ENCODE measurements around the gene BCORL1.

BCORL1 gene

DNA sequence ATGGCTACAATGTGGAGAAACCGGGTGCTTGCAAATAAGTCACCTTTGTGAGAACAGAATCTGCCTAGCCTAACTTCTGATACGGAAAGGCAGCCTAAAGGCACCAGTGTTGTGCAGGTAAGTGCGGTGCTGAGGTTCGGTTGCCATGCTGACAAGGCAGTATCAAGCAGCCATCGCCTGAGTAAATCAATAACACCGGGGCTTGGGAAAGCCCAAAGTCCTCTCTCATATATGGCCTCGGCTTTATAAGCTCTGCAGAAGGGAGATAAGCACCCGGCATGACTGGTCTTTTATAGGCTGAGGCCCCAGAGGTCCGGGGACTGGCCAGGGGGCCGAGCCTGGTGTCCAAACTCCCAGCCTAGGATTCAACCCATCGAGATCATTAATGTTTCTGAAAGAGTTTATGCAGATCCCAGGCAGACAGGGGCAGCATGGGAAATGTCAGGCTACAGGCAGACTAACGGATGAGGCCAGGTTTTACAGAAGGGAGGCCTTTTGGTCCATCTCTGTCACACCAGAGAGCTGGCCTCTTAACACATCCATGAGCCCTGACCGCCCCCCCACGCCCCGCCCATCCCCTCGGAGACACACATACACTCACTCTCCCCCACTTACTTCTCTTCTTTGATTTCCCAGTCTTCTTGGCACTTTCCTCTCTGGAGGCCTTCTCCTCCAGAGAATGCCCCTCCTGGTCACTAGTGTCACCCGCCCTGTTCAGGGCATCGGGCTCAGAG is 89.3 kb downstream of the BCORL1 start:
- no peak for TF ChIP-seq EZH2phosphoT487 (IDR thresholded peaks at IDR 0.05; ENCODE audit: low read length)
- TF ChIP-seq EZH2 (optimal IDR thresholded peaks at IDR 0.05; ENCODE audit: low read depth, low read length) = no peak
- TF ChIP-seq, protein P1, sequence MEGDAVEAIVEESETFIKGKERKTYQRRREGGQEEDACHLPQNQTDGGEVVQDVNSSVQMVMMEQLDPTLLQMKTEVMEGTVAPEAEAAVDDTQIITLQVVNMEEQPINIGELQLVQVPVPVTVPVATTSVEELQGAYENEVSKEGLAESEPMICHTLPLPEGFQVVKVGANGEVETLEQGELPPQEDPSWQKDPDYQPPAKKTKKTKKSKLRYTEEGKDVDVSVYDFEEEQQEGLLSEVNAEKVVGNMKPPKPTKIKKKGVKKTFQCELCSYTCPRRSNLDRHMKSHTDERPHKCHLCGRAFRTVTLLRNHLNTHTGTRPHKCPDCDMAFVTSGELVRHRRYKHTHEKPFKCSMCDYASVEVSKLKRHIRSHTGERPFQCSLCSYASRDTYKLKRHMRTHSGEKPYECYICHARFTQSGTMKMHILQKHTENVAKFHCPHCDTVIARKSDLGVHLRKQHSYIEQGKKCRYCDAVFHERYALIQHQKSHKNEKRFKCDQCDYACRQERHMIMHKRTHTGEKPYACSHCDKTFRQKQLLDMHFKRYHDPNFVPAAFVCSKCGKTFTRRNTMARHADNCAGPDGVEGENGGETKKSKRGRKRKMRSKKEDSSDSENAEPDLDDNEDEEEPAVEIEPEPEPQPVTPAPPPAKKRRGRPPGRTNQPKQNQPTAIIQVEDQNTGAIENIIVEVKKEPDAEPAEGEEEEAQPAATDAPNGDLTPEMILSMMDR (IDR thresholded peaks at IDR 0.05; ENCODE audit: low read length) = no peak
- Histone ChIP-seq H3K9me3 (replicated peaks; ENCODE audit: insufficient read depth, low read length) (no peaks in the 10 kb centered on the region), H3K9me2 (replicated peaks; ENCODE audit: insufficient read depth, low read length) (no peaks in the 10 kb centered on the region), H3K4me2 (ENCODE audit: low read depth, low read length) (no peak overlapping the region), H3F3A (ENCODE audit: insufficient read depth, low read length) (no peaks in the 10 kb centered on the region), H3K27me3 (replicated peaks; ENCODE audit: insufficient read depth, low read length) (no peaks in the 10 kb centered on the region), H3K4me1 (ENCODE audit: low read length) (no peaks in the 10 kb centered on the region), H2AFZ (ENCODE audit: low read length) (no peak overlapping the region), H4K20me1 (ENCODE audit: insufficient read depth, low read length) (no peaks in the 10 kb centered on the region), H3K4me3 (ENCODE audit: low read length) (no peak overlapping the region), H3K79me2 (ENCODE audit: low read length) (no peaks in the 10 kb centered on the region), H3K9ac (ENCODE audit: low read length) (no peak overlapping the region), H3K27ac (ENCODE audit: low read length) (no peak overlapping the region), H3K36me3 (replicated peaks; ENCODE audit: insufficient read depth, low read length) (no peaks in the 10 kb centered on the region)
- DNase-seq = no peak

DNA sequence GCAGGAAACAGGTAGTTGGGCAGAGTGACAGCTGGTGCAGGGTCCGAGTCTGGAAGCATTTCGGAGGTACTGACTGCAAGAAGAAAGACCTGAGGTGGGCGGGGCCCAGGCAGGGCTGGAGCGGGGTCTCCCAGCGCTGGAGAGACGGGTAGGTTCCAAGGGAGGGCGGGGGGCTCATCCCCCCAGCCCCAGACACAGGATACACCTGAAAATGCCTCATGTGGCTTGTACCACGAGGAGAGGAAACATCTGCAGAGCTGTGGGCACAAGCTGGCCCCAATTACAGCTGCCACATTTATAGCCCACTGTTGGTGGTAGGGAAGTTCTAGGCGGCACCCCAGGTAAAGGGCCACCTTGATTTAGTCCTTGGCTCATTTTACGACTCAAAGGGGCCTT is 89.9 kb downstream of the BCORL1 start:
- TF ChIP-seq EZH2phosphoT487 (IDR thresholded peaks at IDR 0.05; ENCODE audit: low read length) (no peak), EZH2 (optimal IDR thresholded peaks at IDR 0.05; ENCODE audit: low read depth, low read length) (no peak)
- TF ChIP-seq, protein P1 (IDR thresholded peaks at IDR 0.05; ENCODE audit: low read length) = no peak
- Histone ChIP-seq H3K4me1 (ENCODE audit: low read length) (no peaks in the 10 kb centered on the region), H3F3A (ENCODE audit: insufficient read depth, low read length) (no peaks in the 10 kb centered on the region), H3K36me3 (replicated peaks; ENCODE audit: insufficient read depth, low read length) (no peaks in the 10 kb centered on the region), H3K4me3 (ENCODE audit: low read length) (no peak overlapping the region), H3K9me3 (replicated peaks; ENCODE audit: insufficient read depth, low read length) (no peaks in the 10 kb centered on the region), H3K79me2 (ENCODE audit: low read length) (no peaks in the 10 kb centered on the region), H3K4me2 (ENCODE audit: low read depth, low read length) (no peak overlapping the region), H3K27ac (ENCODE audit: low read length) (no peak overlapping the region), H2AFZ (ENCODE audit: low read length) (no peak overlapping the region), H4K20me1 (ENCODE audit: insufficient read depth, low read length) (no peaks in the 10 kb centered on the region), H3K27me3 (replicated peaks; ENCODE audit: insufficient read depth, low read length) (no peaks in the 10 kb centered on the region), H3K9ac (ENCODE audit: low read length) (no peak overlapping the region), H3K9me2 (replicated peaks; ENCODE audit: insufficient read depth, low read length) (no peaks in the 10 kb centered on the region)
- DNase-seq = no peak

DNA sequence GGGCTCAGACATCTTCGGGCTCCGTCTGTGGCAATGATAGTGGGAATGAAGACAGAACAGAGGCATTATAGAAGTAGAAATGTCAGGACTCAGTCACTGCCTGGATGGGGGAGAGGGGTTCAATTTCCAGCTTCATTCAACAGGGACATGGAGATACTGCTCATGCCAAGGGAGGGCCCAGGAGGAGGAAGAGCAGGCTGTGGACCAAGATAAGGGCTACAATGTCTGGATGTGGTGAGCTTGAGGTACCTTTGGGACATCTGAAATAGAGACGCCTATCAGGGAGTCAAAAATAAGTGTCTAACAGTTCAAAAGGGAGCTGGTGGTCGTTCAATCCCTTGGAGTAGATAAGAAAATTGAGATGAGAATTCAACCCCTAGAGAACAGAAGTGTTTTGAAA is 93.3 kb downstream of the BCORL1 start:
- no peaks in the 10 kb centered on the region for H3F3A ChIP-seq (ENCODE audit: insufficient read depth, low read length)
- no peak for TF ChIP-seq EZH2 (optimal IDR thresholded peaks at IDR 0.05; ENCODE audit: low read depth, low read length)
- TF ChIP-seq, protein P1 (IDR thresholded peaks at IDR 0.05; ENCODE audit: low read length) = no peak
- TF ChIP-seq EZH2phosphoT487 (IDR thresholded peaks at IDR 0.05; ENCODE audit: low read length) = no peak
- H4K20me1 ChIP-seq (ENCODE audit: insufficient read depth, low read length) = no peaks in the 10 kb centered on the region
- no peaks in the 10 kb centered on the region for H3K9me2 ChIP-seq (replicated peaks; ENCODE audit: insufficient read depth, low read length)
- no peak overlapping the region for H3K4me3 ChIP-seq (ENCODE audit: low read length)
- no peaks in the 10 kb centered on the region for H3K36me3 ChIP-seq (replicated peaks; ENCODE audit: insufficient read depth, low read length)
- no peaks in the 10 kb centered on the region for H3K79me2 ChIP-seq (ENCODE audit: low read length)
- no peak overlapping the region for H3K4me2 ChIP-seq (ENCODE audit: low read depth, low read length)
- H3K27ac ChIP-seq (ENCODE audit: low read length) = no peak overlapping the region
- H3K4me1 ChIP-seq (ENCODE audit: low read length) = no peaks in the 10 kb centered on the region
- no peak overlapping the region for H2AFZ ChIP-seq (ENCODE audit: low read length)
- no peak for DNase-seq
- H3K27me3 ChIP-seq (replicated peaks; ENCODE audit: insufficient read depth, low read length) = no peaks in the 10 kb centered on the region
- no peak overlapping the region for H3K9ac ChIP-seq (ENCODE audit: low read length)
- no peaks in the 10 kb centered on the region for H3K9me3 ChIP-seq (replicated peaks; ENCODE audit: insufficient read depth, low read length)

Data from MM.1S (cell line).